Upper lobe of right lung (tissue), 1 donor: ENCODE measurements around the gene JAG1. TPM values are rescaled to one million over a fixed set of nuclear protein-coding genes. Genes with fewer than 3 reads are reported as not detected.
"Not testable (repeated sequence)": the region's sequence is repeated elsewhere in the genome, so short reads cannot be mapped to it uniquely, and the experiment has no call there.

ENCODE experiments used
- ATAC-seq: fragments of 200-7000 bp; cut with Tn5 transposase; one replicate; pipeline ENCODE4 v1.9.1; 2020; ENCODE audit warnings: mild to moderate bottlenecking, moderate library complexity
- DNase-seq: peaks from one replicate; pipeline ENCODE4 v3.0.0-alpha.2; 2020
- H3K27ac ChIP-seq: fragments of 200-600 bp; one replicate; pipeline ENCODE4 v1.8.0; 2022
- H3K27me3 ChIP-seq: fragments of 200-600 bp; one replicate; pipeline ENCODE4 v1.8.0; 2022; ENCODE audit warnings: mild to moderate bottlenecking
- H3K36me3 ChIP-seq: fragments of 200-600 bp; one replicate; pipeline ENCODE4 v1.8.0; 2022
- H3K4me1 ChIP-seq: fragments of 200-600 bp; one replicate; pipeline ENCODE4 v1.8.0; 2022
- H3K4me3 ChIP-seq: fragments of 200-600 bp; one replicate; pipeline ENCODE4 v1.8.0; 2022; ENCODE audit warnings: mild to moderate bottlenecking
- H3K9me3 ChIP-seq: fragments of 200-600 bp; one replicate; pipeline ENCODE4 v1.8.0; 2022
- CTCF ChIP-seq: fragments of 200-600 bp; IDR thresholded peaks from one replicate; pipeline ENCODE4 v1.8.0; 2022; ENCODE audit warnings: antibody characterized with exemption
- intact Hi-C: fragments of 100-400 bp; cut with DNase I; formaldehyde crosslinking; loops from one replicate; pipeline ENCODE4 v1.11.0; 2022
- total RNA-seq: library from RNA; stranded (reverse); fragmentation: NEBNext Ultra II Directional; extraction: Animal tissue kit (Norgen Biotek cat#: 25700); gene quantifications from one replicate; pipeline ENCODE4 v1.2.1, GENCODE V29; 2021
- donor health status: DM: no; HTN: yes; CAD: no; lungs with severe emphysema.

The JAG1 gene
- total RNA-seq, 1 donor from 2014 or later, result 51.6 TPM

GRCh38 chr20:10595985-10596384, 77.8 kb downstream of the JAG1 start:
- peaks cover 3% of the 10 kb centered on the region for H3K4me1 ChIP-seq
- H3K36me3 ChIP-seq, result no peaks in the 10 kb centered on the region
- no peak overlapping the region for H3K27ac ChIP-seq
- intact Hi-C loops, result no loop called here
- H3K4me3 ChIP-seq, result no peak overlapping the region
- H3K9me3 ChIP-seq, result no peaks in the 10 kb centered on the region
- DNase-seq (no peak), ATAC-seq (no peak)
- TF ChIP-seq CTCF, result no peak
- H3K27me3 ChIP-seq, result no peaks in the 10 kb centered on the region

GRCh38 chr20:10595266-10595665, 78.5 kb downstream of the JAG1 start:
- no peaks in the 10 kb centered on the region for H3K9me3 ChIP-seq
- no peak overlapping the region for H3K27ac ChIP-seq
- peaks cover 3% of the 10 kb centered on the region for H3K4me1 ChIP-seq
- DNase-seq (no peak), ATAC-seq (no peak)
- H3K36me3 ChIP-seq, result no peaks in the 10 kb centered on the region
- no peak overlapping the region for H3K4me3 ChIP-seq
- TF ChIP-seq CTCF, result no peak
- no peaks in the 10 kb centered on the region for H3K27me3 ChIP-seq
- intact Hi-C loops, result no loop called here

GRCh38 chr20:10594296-10594868, 79.4 kb downstream of the JAG1 start:
- DNase-seq (no peak), ATAC-seq (no peak)
- H3K4me3 ChIP-seq, result no peak overlapping the region
- H3K4me1 ChIP-seq, result peaks cover 3% of the 10 kb centered on the region
- no peaks in the 10 kb centered on the region for H3K9me3 ChIP-seq
- H3K36me3 ChIP-seq, result no peaks in the 10 kb centered on the region
- H3K27ac ChIP-seq, result no peak overlapping the region
- no peaks in the 10 kb centered on the region for H3K27me3 ChIP-seq
- intact Hi-C loops, result no loop called here
- no peak for TF ChIP-seq CTCF

GRCh38 chr20:10591946-10592521, 81.8 kb downstream of the JAG1 start:
- H3K4me1 ChIP-seq, result peaks cover 3% of the 10 kb centered on the region
- no peak for TF ChIP-seq CTCF
- H3K27ac ChIP-seq, result no peak overlapping the region
- intact Hi-C loops, result no loop called here
- DNase-seq (no peak), ATAC-seq (no peak)
- no peaks in the 10 kb centered on the region for H3K27me3 ChIP-seq
- no peak overlapping the region for H3K4me3 ChIP-seq
- H3K9me3 ChIP-seq, result no peaks in the 10 kb centered on the region
- no peaks in the 10 kb centered on the region for H3K36me3 ChIP-seq

- H3K27me3 ChIP-seq, result no peaks in the 10 kb centered on the region
- no peaks in the 10 kb centered on the region for H3K36me3 ChIP-seq
- no peak for DNase-seq
- H3K27ac ChIP-seq, result no peak overlapping the region
- H3K4me1 ChIP-seq, result peaks cover 3% of the 10 kb centered on the region
- intact Hi-C loops, result no loop called here
- H3K4me3 ChIP-seq, result no peak overlapping the region
- ATAC-seq, result no peak
- TF ChIP-seq CTCF, result no peak
- H3K9me3 ChIP-seq, result no peaks in the 10 kb centered on the region
Observed at GRCh38 chr20:10590950-10591671, 82.7 kb downstream of the JAG1 start.

GRCh38 chr20:10590446-10590845, 83.4 kb downstream of the JAG1 start:
- ATAC-seq, intact Hi-C loops, H3K36me3 ChIP-seq, H3K9me3 ChIP-seq, H3K4me1 ChIP-seq, H3K27me3 ChIP-seq, H3K27ac ChIP-seq, DNase-seq, H3K4me3 ChIP-seq: not testable (repeated sequence)
